Fibroblast of skin of right biceps (primary cell): Measurements from ENCODE around the gene ARHGEF9.
"Not testable (repeated sequence)": the region's sequence is repeated elsewhere in the genome, so short reads cannot be mapped to it uniquely, and the experiment has no call there.

Source experiments
- DNase-seq: peaks from one replicate; pipeline ENCODE4 v3.0.0-alpha.2; 2013

The ARHGEF9 gene

GRCh38 chrX:63657821-63658220, 127.2 kb downstream of the ARHGEF9 start:
- peak; percentile 93 for DNase-seq

- DNase-seq = peak; percentile 89
Measured at GRCh38 chrX:63656871-63657580, 128.0 kb downstream of the ARHGEF9 start.

GRCh38 chrX:63652086-63652765, 132.8 kb downstream of the ARHGEF9 start:
- DNase-seq = peak; percentile 76

GRCh38 chrX:63645748-63646147, 139.3 kb downstream of the ARHGEF9 start:
- not testable (repeated sequence) for DNase-seq

GRCh38 chrX:63635750-63636149, 149.3 kb downstream of the ARHGEF9 start:
- DNase-seq = no peak

- no peak for DNase-seq
Measured at GRCh38 chrX:63613531-63614028, 171.4 kb downstream of the ARHGEF9 start.

- no peak for DNase-seq
Measured at GRCh38 chrX:63585936-63586335, 199.1 kb downstream of the ARHGEF9 start.
